GM12892 (cell line): ENCODE measurements around the gene DNAJB13.

Experiments
- POLR2A ChIP-seq: IDR thresholded peaks from 2 replicates; pipeline ENCODE4 v1.6.1; 2011; ENCODE audit warnings: low read depth, low read length, control low read depth
- POLR2AphosphoS5 ChIP-seq: IDR thresholded peaks from 2 replicates; pipeline ENCODE4 v1.6.1; 2011; ENCODE audit warnings: low read depth, low read length, control low read depth
- TAF1 ChIP-seq: IDR thresholded peaks from 2 replicates; pipeline ENCODE4 v1.6.1; 2011; ENCODE audit warnings: low read depth, mild to moderate bottlenecking, control low read depth, low read length, borderline replicate concordance

DNA sequence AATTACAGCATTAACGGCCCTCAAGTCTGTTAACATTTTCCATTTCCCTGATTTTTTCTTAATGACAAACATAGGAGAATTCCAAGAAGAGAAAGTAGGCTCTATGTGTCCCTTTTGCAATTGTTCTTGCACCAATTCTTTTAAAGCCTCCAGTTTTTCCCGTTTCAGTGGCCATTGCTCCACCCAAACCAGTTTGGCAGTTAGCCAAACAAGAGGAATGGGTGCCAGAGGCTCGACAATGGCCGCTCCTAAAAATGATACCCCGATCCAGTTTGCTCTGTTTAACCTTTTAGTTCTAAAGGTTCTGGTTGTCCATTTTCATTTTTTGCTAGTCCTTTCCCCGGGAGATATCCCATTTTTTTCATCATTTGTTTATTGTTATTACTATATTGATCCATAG, 6.7 kb upstream of the DNAJB13 start:
- TF ChIP-seq TAF1 (no peak), POLR2AphosphoS5 (no peak), POLR2A (no peak)
